Measurements from ENCODE around the gene SYT1. TPM values are rescaled to one million over a fixed set of nuclear protein-coding genes. Genes with fewer than 3 reads are reported as not detected.

Gene SYT1
- total and polyA plus RNA-seq, 2 experiments from 2014 or later = 48.7 to 51.7 TPM

GRCh38 chr12:79227091-79227490 is 362.5 kb downstream of the SYT1 start (continued):
- TF ChIP-seq ZNF462 (CRISPR knock-in tag; IDR thresholded peaks at IDR 0.05) = no peak

- no peak overlapping the region for H3K4me3 Mint-ChIP-seq
- Histone ChIP-seq H3K79me2 (replicated peaks; ENCODE audit: insufficient read depth) (no peaks in the 10 kb centered on the region), H3K36me3 (ENCODE audit: insufficient read depth) (no peaks in the 10 kb centered on the region), H3K27me3 (ENCODE audit: insufficient read depth) (no peaks in the 10 kb centered on the region), H3K27ac (ENCODE audit: low read depth) (no peak overlapping the region), H3K4me3 (no peak overlapping the region), H3F3A (replicated peaks; ENCODE audit: low read depth) (no peaks in the 10 kb centered on the region), H3K4me2 (0 out of 2 replicates have a peak overlapping the region, but pooled peaks have one; percentile 8), H4K20me1 (replicated peaks; ENCODE audit: insufficient read depth) (no peaks in the 10 kb centered on the region), H2AFZ (no peak overlapping the region), H3K4me1 (ENCODE audit: insufficient read depth) (peaks cover 25% of the 10 kb centered on the region), H3K9me2 (ENCODE audit: insufficient read depth) (no peaks in the 10 kb centered on the region)
- H3K4me1 Mint-ChIP-seq = peaks cover 20% of the 10 kb centered on the region
- H3K27me3 Mint-ChIP-seq (ENCODE audit: insufficient read depth, low read depth, poor library complexity) = peaks cover 2% of the 10 kb centered on the region
- H3K36me3 Mint-ChIP-seq (ENCODE audit: low read depth) = peaks cover 5% of the 10 kb centered on the region
- DNase-seq (ENCODE audit: low spot score) (no peak), ATAC-seq (no peak)
- H3K27ac Mint-ChIP-seq = no peak overlapping the region
- peaks cover 4% of the 10 kb centered on the region for H3K9me3 Mint-ChIP-seq
- TF ChIP-seq EZH2 (IDR thresholded peaks at IDR 0.05; ENCODE audit: low read depth, unreplicated experiment) (no peak), JUNB (IDR thresholded peaks at IDR 0.05; ENCODE audit: unreplicated experiment) (no peak), CREB1 (CRISPR knock-in tag; IDR thresholded peaks at IDR 0.05; ENCODE audit: low read depth) (no peak), STAT1 (IDR thresholded peaks at IDR 0.05; ENCODE audit: unreplicated experiment) (no peak), NANOG (IDR thresholded peaks at IDR 0.05; ENCODE audit: borderline replicate concordance) (no peak), ZNF462 (CRISPR knock-in tag; IDR thresholded peaks at IDR 0.05) (no peak), CTCF (conservative IDR thresholded peaks at IDR 0.05; ENCODE audit: low read depth in 2 of 2) (no peak), ZNF331 (CRISPR knock-in tag; IDR thresholded peaks at IDR 0.05; ENCODE audit: low read depth) (no peak)
Measured at GRCh38 chr12:79227646-79228045, 363.1 kb downstream of the SYT1 start.
